Measurements from ENCODE around the gene ETFA.
A peak's percentile ranks its signal among the peaks of the same experiment; 100 is the strongest.

The ETFA gene

GRCh38 chr15:76345880-76346668 lies 34.8 kb upstream of the ETFA start (continued):
- TF ChIP-seq KLF17 (tag by site-specific recombination; IDR thresholded peaks at IDR 0.05): peak; percentile 66
- peak; percentile 55; the same call in 1 of the 2 replicates for TF ChIP-seq SP7 (tag by site-specific recombination; IDR thresholded peaks at IDR 0.05)
- 0 out of 2 replicates have a peak, but pooled peaks have one; percentile 78 for TF ChIP-seq ZNF610 (tag by site-specific recombination; IDR thresholded peaks at IDR 0.05; ENCODE audit: borderline replicate concordance)
- TF ChIP-seq ZBTB11 (tag by site-specific recombination; conservative IDR thresholded peaks at IDR 0.05; ENCODE audit: low read depth): peak; percentile 8; the same call in 1 of the 2 replicates
- peak; percentile 46; the same call in 1 of the 2 replicates for TF ChIP-seq KLF16 (tag by site-specific recombination; IDR thresholded peaks at IDR 0.05)

GRCh38 chr15:76345583-76345879 lies 34.3 kb upstream of the ETFA start:
- Histone ChIP-seq H3K36me3 (ENCODE audit: control insufficient read depth in 2 of 2, insufficient read depth in 1 of 2, low read length in 2 of 2) (peaks cover 0 to 26% of the 10 kb centered on the region in 2 experiments; a peak in 1 of 3 replicates), H3K4me3 (ENCODE audit: low read depth, low read length) (peak overlapping the region; percentile 59), H3K27ac (ENCODE audit: extremely low read depth, low read depth, low read length) (peak overlapping the region; percentile 86; the same call in 1 of the 2 replicates), H3K4me1 (ENCODE audit: control insufficient read depth, insufficient read depth, low read length) (peaks cover 39% of the 10 kb centered on the region), H3K9me3 (ENCODE audit: control insufficient read depth, insufficient read depth, low read depth, low read length) (no peaks in the 10 kb centered on the region)
- ChIA-PET CTCF (interaction anchor here (0.6 to 1.7 kb wide), 7 partner anchors 10 to 1857 kb away, joined by 3 to 9 read pairs (median 3); partner anchors contain the start of gene ISL2), POLR2A (interaction anchor here (0.6 to 6.2 kb wide), 9 partner anchors 9 to 66 kb away, joined by 3 to 134 read pairs (median 3); partner anchors contain the start of genes ETFA and ISL2)
- no peak for TF ChIP-seq MYNN (tag by site-specific recombination; IDR thresholded peaks at IDR 0.05; ENCODE audit: borderline replicate concordance)
- TF ChIP-seq BCL11B (tag by site-specific recombination; IDR thresholded peaks at IDR 0.05; ENCODE audit: low read depth): peak; percentile 24; the same call in 1 of the 2 replicates
- no peak for TF ChIP-seq ZIC2 (tag by site-specific recombination; IDR thresholded peaks at IDR 0.05)
- peak; percentile 75 for TF ChIP-seq ZBTB6 (tag by site-specific recombination; IDR thresholded peaks at IDR 0.05)
- TF ChIP-seq ZSCAN23 (tag by site-specific recombination; IDR thresholded peaks at IDR 0.05): no peak
- no peak for TF ChIP-seq GLIS2 (tag by site-specific recombination; IDR thresholded peaks at IDR 0.05)
- peak; percentile 96 for TF ChIP-seq ZNF600 (tag by site-specific recombination; IDR thresholded peaks at IDR 0.05)
- no peak for TF ChIP-seq ZBTB21 (tag by site-specific recombination; IDR thresholded peaks at IDR 0.05)
- no peak for TF ChIP-seq ZNF623 (tag by site-specific recombination; IDR thresholded peaks at IDR 0.05)
- no peak for TF ChIP-seq SCRT2 (tag by site-specific recombination; IDR thresholded peaks at IDR 0.05)
- peak; percentile 87 for TF ChIP-seq IKZF3 (tag by site-specific recombination; IDR thresholded peaks at IDR 0.05)
- 0 out of 2 replicates have a peak, but pooled peaks have one; percentile 17 for TF ChIP-seq TRIM28 (IDR thresholded peaks at IDR 0.05; ENCODE audit: borderline replicate concordance, low read length)
- no peak for TF ChIP-seq ZBTB10 (tag by site-specific recombination; IDR thresholded peaks at IDR 0.05)
- TF ChIP-seq ZNF501 (tag by site-specific recombination; IDR thresholded peaks at IDR 0.05): 0 out of 2 replicates have a peak, but pooled peaks have one; percentile 18
- 0 out of 2 replicates have a peak, but pooled peaks have one; percentile 13 for TF ChIP-seq ZEB2 (tag by site-specific recombination; IDR thresholded peaks at IDR 0.05)
- TF ChIP-seq ZNF394 (tag by site-specific recombination; IDR thresholded peaks at IDR 0.05; ENCODE audit: borderline replicate concordance): peak; percentile 40; the same call in 1 of the 2 replicates
- TF ChIP-seq ZNF610 (tag by site-specific recombination; IDR thresholded peaks at IDR 0.05; ENCODE audit: borderline replicate concordance): peak; percentile 96
- 0 out of 2 replicates have a peak, but pooled peaks have one; percentile 50 for TF ChIP-seq HIC1 (tag by site-specific recombination; IDR thresholded peaks at IDR 0.05)

All from HEK293 (cell line).